OCI-LY1 (cell line): ENCODE data around the gene VWA3B.

Source experiments
- H2AFZ ChIP-seq: fragments of 200-600 bp; sonication (generic), shearing (Covaris generic); 2 replicates; pipeline ENCODE4 v1.6.0; 2014; ENCODE audit warnings: antibody characterized with exemption, mild to moderate bottlenecking, low read length
- H3F3A ChIP-seq: fragments of 200-600 bp; sonication (generic), shearing (Covaris generic); 2 replicates; pipeline ENCODE4 v1.6.0; 2014; ENCODE audit warnings: mild to moderate bottlenecking, antibody characterized with exemption, low read length, moderate library complexity; ENCODE audit not compliant: insufficient read depth
- H3K27ac ChIP-seq: fragments of 200-600 bp; sonication (generic); 2 replicates; pipeline ENCODE4 v1.5.1; 2014; ENCODE audit warnings: low read length, mixed run types, mild to moderate bottlenecking, low read depth; ENCODE audit not compliant: poor library complexity, severe bottlenecking
- H3K27me3 ChIP-seq: fragments of 200-600 bp; sonication (generic); 2 replicates; pipeline ENCODE4 v1.6.0; 2014; ENCODE audit warnings: antibody characterized with exemption, mild to moderate bottlenecking, low read length, moderate library complexity; ENCODE audit not compliant: insufficient read depth
- H3K36me3 ChIP-seq: fragments of 200-600 bp; sonication (generic); 2 replicates; pipeline ENCODE4 v1.6.1; 2014; ENCODE audit warnings: mild to moderate bottlenecking, antibody characterized with exemption, low read length, moderate library complexity, mixed read lengths; ENCODE audit not compliant: insufficient read depth
- H3K4me1 ChIP-seq: fragments of 200-600 bp; sonication (generic); 2 replicates; pipeline ENCODE4 v1.5.1; 2014; ENCODE audit warnings: mild to moderate bottlenecking, low read length, moderate library complexity; ENCODE audit not compliant: insufficient read depth, severe bottlenecking
- H3K4me2 ChIP-seq: fragments of 200-600 bp; sonication (generic), shearing (Covaris generic); 2 replicates; pipeline ENCODE4 v1.6.1; 2014; ENCODE audit warnings: low read length
- H3K4me3 ChIP-seq: fragments of 200-600 bp; sonication (generic); 2 replicates; pipeline ENCODE4 v1.5.1; 2014; ENCODE audit warnings: low read length, low read depth, mild to moderate bottlenecking, mixed read lengths; ENCODE audit not compliant: poor library complexity, severe bottlenecking
- H3K79me2 ChIP-seq: fragments of 200-600 bp; shearing (Covaris generic); 2 replicates; pipeline ENCODE4 v1.6.1; 2016; ENCODE audit warnings: mixed run types, low read length, mixed read lengths; ENCODE audit not compliant: insufficient read depth
- H3K9ac ChIP-seq: fragments of 200-600 bp; sonication (generic), shearing (Covaris generic); 2 replicates; pipeline ENCODE4 v1.6.1; 2014; ENCODE audit warnings: mild to moderate bottlenecking, low read length, mixed read lengths
- H3K9me2 ChIP-seq: fragments of 200-600 bp; sonication (generic), shearing (Covaris generic); 2 replicates; pipeline ENCODE4 v1.6.1; 2014; ENCODE audit warnings: low read depth, mild to moderate bottlenecking, low read length, mixed read lengths
- H3K9me3 ChIP-seq: fragments of 200-600 bp; shearing (Covaris generic); 2 replicates; pipeline ENCODE4 v1.6.1; 2014; ENCODE audit warnings: low read length, mixed read lengths
- H4K20me1 ChIP-seq: fragments of 200-600 bp; sonication (generic), shearing (Covaris generic); 2 replicates; pipeline ENCODE4 v1.6.0; 2016; ENCODE audit warnings: mild to moderate bottlenecking, low read length; ENCODE audit not compliant: insufficient read depth
- CTCF ChIP-seq: fragments of 200-600 bp; sonication (generic), shearing (Covaris generic); IDR thresholded peaks from 2 replicates; pipeline ENCODE4 v1.5.1; 2017; ENCODE audit warnings: mild to moderate bottlenecking, antibody characterized with exemption, low read length, moderate library complexity, mixed read lengths
- EZH2 ChIP-seq: fragments of 200-600 bp; sonication (generic), shearing (Covaris generic); IDR thresholded peaks from 2 replicates; pipeline ENCODE4 v1.8.0; 2017; ENCODE audit warnings: borderline replicate concordance, mixed run types, mild to moderate bottlenecking, antibody characterized with exemption, low read length, moderate library complexity, mixed read lengths

The VWA3B gene

GRCh38 chr2:98298683-98299164 lies 211.8 kb downstream of the VWA3B start:
- H3K9ac ChIP-seq, result no peak overlapping the region
- no peaks in the 10 kb centered on the region for H3K27me3 ChIP-seq
- no peaks in the 10 kb centered on the region for H3K9me2 ChIP-seq
- no peak overlapping the region for H2AFZ ChIP-seq
- H3K9me3 ChIP-seq, result no peaks in the 10 kb centered on the region
- no peak overlapping the region for H3K27ac ChIP-seq
- no peaks in the 10 kb centered on the region for H4K20me1 ChIP-seq
- H3F3A ChIP-seq, result no peaks in the 10 kb centered on the region
- no peak overlapping the region for H3K4me3 ChIP-seq
- no peaks in the 10 kb centered on the region for H3K79me2 ChIP-seq
- H3K4me2 ChIP-seq, result no peak overlapping the region
- H3K36me3 ChIP-seq, result no peaks in the 10 kb centered on the region
- TF ChIP-seq EZH2 (no peak), CTCF (no peak)
- H3K4me1 ChIP-seq, result no peaks in the 10 kb centered on the region

GRCh38 chr2:98299211-98299905 lies 212.4 kb downstream of the VWA3B start:
- TF ChIP-seq EZH2 (no peak), CTCF (no peak)
- Histone ChIP-seq H2AFZ (no peak overlapping the region), H3K9me3 (no peaks in the 10 kb centered on the region), H3K4me1 (no peaks in the 10 kb centered on the region), H4K20me1 (no peaks in the 10 kb centered on the region), H3F3A (no peaks in the 10 kb centered on the region), H3K4me3 (no peak overlapping the region), H3K4me2 (no peak overlapping the region), H3K79me2 (no peaks in the 10 kb centered on the region), H3K27me3 (no peaks in the 10 kb centered on the region), H3K36me3 (no peaks in the 10 kb centered on the region), H3K9ac (no peak overlapping the region), H3K27ac (no peak overlapping the region), H3K9me2 (no peaks in the 10 kb centered on the region)

- Histone ChIP-seq H3K4me3 (no peak overlapping the region), H3K9ac (no peak overlapping the region), H4K20me1 (no peaks in the 10 kb centered on the region), H3K27me3 (no peaks in the 10 kb centered on the region; the same call in 1 of the 2 replicates), H3K36me3 (no peaks in the 10 kb centered on the region), H2AFZ (no peak overlapping the region), H3K4me2 (no peak overlapping the region), H3K9me3 (no peaks in the 10 kb centered on the region), H3K4me1 (no peaks in the 10 kb centered on the region), H3F3A (no peaks in the 10 kb centered on the region), H3K9me2 (no peaks in the 10 kb centered on the region), H3K27ac (no peak overlapping the region), H3K79me2 (no peaks in the 10 kb centered on the region)
- no peak for TF ChIP-seq EZH2
- no peak for TF ChIP-seq CTCF
Measured at GRCh38 chr2:98300141-98300874, 213.3 kb downstream of the VWA3B start.
